ENCODE results near the gene SLC15A1.

DNA sequence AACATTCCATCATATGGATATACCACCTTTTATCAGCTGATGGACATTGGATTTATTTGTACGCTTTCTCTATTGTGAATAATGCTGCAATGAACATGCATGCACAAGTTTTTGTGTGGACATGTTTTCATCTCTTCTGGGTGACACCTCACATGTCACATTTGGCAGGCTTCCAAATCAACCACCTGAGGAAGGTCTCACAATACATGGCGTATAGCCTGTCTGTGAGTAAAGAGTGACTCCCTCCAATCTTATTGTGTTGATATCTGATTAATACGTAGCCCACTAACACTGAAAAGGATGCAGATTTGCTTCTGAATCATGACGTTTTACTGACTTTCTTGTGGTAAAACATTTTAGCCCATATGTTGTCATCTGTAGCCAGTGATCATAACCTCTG, 61.1 kb downstream of the SLC15A1 start:
- TF ChIP-seq POLR2A (IDR thresholded peaks at IDR 0.05) (no peak), EP300 (IDR thresholded peaks at IDR 0.05) (no peak)
- TF ChIP-seq, protein P1, sequence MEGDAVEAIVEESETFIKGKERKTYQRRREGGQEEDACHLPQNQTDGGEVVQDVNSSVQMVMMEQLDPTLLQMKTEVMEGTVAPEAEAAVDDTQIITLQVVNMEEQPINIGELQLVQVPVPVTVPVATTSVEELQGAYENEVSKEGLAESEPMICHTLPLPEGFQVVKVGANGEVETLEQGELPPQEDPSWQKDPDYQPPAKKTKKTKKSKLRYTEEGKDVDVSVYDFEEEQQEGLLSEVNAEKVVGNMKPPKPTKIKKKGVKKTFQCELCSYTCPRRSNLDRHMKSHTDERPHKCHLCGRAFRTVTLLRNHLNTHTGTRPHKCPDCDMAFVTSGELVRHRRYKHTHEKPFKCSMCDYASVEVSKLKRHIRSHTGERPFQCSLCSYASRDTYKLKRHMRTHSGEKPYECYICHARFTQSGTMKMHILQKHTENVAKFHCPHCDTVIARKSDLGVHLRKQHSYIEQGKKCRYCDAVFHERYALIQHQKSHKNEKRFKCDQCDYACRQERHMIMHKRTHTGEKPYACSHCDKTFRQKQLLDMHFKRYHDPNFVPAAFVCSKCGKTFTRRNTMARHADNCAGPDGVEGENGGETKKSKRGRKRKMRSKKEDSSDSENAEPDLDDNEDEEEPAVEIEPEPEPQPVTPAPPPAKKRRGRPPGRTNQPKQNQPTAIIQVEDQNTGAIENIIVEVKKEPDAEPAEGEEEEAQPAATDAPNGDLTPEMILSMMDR (IDR thresholded peaks at IDR 0.05) = no peak
